22Rv1 (cell line): ENCODE data around the gene IPO13.

Experiments
- H3K27ac ChIP-seq: fragments of 450-650 bp; 2 replicates; pipeline ENCODE4 v1.5.1; 2017
- ZFX ChIP-seq: fragments of 450-650 bp; IDR thresholded peaks from 2 replicates; pipeline ENCODE4 v1.6.1; 2017; ENCODE audit warnings: antibody characterized with exemption, borderline replicate concordance
- TF ChIP-seq, protein P1 (sequence below): fragments of 450-650 bp; IDR thresholded peaks from 2 replicates; pipeline ENCODE4 v1.5.1; 2017; ENCODE audit warnings: mild to moderate bottlenecking

IPO13 gene

DNA sequence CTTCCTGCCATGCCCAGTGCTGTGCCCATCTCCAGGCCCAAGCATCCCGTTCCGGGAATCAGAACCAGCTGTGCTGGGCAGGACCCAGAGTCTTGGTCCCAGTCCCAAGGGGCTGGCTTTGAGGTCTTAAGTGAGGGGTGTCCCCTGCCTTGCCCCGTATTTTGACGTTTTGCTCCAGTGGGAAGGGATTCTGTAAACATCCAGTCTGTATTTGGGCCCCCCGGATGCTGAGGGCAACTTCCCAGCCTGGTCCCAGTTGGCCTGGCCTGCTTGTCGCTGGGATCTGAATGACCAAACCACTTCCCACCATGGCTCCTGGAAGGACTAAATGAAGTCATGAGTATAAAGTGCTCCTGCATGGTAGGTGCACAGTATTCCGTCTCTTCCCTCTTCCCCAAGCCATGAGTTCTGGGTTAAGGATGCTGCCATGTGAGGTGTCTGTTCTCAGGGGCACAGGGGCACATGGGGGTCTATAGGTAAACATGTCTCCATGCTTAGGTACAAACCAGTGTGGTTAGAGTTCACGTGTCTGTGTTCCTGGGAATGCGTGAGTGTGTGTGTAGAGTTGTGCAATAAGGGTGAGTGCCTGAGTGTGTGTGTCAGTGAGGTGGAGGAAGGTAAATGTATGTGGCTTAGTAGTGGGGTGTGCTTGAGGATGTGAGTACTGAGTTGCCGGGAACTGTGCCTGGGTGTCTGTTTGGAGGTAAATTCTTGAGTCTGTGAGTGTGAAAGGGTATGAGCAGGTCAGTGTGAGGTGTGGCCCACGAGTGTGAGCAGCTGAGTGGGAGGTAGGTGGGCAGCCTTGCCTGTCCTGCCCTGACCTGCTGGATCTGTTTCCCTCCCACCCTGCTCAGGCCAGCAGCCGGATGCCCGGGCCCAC, 33.7 kb downstream of the IPO13 start:
- TF ChIP-seq, protein P1, sequence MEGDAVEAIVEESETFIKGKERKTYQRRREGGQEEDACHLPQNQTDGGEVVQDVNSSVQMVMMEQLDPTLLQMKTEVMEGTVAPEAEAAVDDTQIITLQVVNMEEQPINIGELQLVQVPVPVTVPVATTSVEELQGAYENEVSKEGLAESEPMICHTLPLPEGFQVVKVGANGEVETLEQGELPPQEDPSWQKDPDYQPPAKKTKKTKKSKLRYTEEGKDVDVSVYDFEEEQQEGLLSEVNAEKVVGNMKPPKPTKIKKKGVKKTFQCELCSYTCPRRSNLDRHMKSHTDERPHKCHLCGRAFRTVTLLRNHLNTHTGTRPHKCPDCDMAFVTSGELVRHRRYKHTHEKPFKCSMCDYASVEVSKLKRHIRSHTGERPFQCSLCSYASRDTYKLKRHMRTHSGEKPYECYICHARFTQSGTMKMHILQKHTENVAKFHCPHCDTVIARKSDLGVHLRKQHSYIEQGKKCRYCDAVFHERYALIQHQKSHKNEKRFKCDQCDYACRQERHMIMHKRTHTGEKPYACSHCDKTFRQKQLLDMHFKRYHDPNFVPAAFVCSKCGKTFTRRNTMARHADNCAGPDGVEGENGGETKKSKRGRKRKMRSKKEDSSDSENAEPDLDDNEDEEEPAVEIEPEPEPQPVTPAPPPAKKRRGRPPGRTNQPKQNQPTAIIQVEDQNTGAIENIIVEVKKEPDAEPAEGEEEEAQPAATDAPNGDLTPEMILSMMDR, result no peak
- no peak for TF ChIP-seq ZFX
- peak overlapping the region; percentile 94 for H3K27ac ChIP-seq

DNA sequence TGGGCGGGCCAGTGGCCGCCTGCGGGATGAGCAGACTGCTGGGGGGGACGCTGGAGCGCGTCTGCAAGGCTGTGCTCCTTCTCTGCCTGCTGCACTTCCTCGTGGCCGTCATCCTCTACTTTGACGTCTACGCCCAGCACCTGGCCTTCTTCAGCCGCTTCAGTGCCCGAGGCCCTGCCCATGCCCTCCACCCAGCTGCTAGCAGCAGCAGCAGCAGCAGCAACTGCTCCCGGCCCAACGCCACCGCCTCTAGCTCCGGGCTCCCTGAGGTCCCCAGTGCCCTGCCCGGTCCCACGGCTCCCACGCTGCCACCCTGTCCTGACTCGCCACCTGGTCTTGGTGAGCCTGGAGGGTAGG, 34.4 kb downstream of the IPO13 start:
- peak overlapping the region; percentile 94; the same call in 1 of the 2 replicates for H3K27ac ChIP-seq
- TF ChIP-seq, protein P1, result no peak
- no peak for TF ChIP-seq ZFX

DNA sequence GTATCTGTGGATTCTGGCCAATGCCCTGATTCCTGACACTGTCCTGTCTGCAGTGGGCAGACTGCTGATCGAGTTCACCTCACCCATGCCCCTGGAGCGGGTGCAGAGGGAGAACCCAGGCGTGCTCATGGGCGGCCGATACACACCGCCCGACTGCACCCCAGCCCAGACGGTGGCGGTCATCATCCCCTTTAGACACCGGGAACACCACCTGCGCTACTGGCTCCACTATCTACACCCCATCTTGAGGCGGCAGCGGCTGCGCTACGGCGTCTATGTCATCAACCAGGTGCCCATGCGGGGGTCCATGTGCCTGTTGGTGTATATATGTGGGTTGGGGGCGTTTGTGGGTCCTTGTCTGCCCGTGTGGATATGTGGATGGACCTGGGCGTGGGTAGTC, 34.9 kb downstream of the IPO13 start:
- TF ChIP-seq ZFX, result no peak
- TF ChIP-seq, protein P1, result no peak

DNA sequence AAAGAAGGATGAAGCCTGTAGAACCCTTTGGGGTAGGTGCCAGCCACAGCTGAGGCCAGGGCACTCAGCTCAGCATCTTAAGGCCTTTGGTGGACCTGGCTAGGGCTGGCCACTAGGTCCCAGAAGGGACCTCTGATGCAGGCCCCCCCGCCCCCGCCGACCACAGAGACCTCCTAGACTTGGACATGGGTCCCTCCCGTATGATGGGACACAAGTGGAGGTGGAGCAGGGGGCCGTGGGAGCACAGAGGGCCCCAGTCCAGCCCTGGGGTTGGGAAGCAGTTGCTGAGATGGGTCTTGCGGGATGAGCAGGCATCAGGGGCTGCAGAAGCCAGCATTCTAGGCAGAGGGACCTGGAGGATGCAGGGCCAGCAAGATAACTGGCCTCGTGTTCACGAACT, 35.5 kb downstream of the IPO13 start:
- TF ChIP-seq, protein P1, result no peak
- no peak for TF ChIP-seq ZFX
- no peak overlapping the region for H3K27ac ChIP-seq

More for the DNA sequence above, 34.9 kb downstream of the IPO13 start:
- H3K27ac ChIP-seq, result no peak overlapping the region

DNA sequence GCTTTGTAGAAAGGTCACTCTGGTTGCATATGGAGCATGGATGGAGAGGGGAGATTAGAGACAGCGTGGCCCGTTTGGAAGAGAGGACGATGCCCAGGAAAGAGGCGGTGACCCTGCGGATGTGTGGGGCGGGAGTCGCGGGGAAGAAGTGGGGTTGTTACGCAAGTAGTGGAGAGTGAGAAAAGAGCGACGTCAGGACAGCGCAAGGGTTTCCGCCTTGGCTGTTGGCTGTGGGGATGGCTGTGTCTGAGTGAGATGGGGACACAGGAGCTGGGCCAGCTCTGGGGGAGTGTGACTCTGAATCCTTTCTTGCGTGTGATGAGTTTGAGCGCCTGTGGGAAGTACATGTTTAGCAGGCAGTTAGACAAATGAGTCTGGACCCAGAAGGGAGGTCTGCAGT, 36.1 kb downstream of the IPO13 start:
- no peak overlapping the region for H3K27ac ChIP-seq
- no peak for TF ChIP-seq ZFX
- TF ChIP-seq, protein P1, result no peak

DNA sequence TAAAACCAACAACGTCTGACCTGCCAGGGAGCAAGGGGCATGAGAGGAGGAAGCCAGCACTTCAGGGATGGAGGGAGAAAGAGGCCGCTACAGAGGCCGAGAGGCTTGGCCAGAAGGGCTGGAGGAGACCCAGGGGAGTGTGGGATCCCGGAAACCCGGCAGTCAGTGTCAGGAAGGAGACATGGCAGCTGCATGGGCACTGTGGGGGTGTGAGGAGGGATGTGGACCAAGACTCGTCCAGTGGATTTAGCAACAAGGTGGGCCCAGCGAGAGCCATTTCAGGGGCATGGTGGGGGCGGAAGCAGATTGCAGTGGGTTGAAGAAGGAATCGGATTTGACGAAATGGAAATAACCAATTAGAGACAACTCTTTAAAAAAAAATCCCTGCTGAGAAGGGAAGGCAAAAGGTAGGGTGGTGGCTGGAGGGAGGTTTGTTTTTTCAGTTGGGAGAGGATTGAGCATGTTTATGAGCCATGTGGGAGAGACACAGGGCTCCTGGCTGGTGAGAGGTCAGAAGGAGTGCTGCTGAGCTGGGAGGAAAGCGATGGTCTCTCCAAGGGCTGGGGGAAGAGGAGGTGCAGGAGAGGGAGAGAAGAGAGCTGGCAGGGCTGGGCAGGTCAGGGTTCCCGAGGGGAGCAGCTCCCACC, 36.6 kb downstream of the IPO13 start:
- TF ChIP-seq, protein P1, result no peak
- no peak for TF ChIP-seq ZFX
- no peak overlapping the region for H3K27ac ChIP-seq

DNA sequence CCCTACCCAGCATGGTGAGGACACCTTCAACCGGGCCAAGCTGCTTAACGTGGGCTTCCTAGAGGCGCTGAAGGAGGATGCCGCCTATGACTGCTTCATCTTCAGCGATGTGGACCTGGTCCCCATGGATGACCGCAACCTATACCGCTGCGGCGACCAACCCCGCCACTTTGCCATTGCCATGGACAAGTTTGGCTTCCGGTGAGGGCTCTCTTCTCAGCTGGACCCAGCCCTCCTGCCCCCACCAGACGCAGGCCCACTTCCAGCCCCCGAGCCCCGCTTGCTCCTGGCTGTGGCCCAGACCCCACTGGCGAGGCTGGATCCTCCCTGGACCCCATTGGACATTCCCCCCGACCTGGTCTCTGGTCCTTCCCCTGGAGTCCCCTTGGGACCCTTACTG, 38.1 kb downstream of the IPO13 start:
- TF ChIP-seq, protein P1, result no peak
- TF ChIP-seq ZFX, result no peak
- no peak overlapping the region for H3K27ac ChIP-seq
